PC-3 (cell line): Measurements from ENCODE around the gene LRPAP1.

Experiments used
- EZH2 ChIP-seq: fragments of 300-600 bp; sonication (generic); IDR thresholded peaks from one replicate; pipeline ENCODE4 v1.6.1; 2017; ENCODE audit warnings: antibody characterized with exemption, mild to moderate bottlenecking, low read length; ENCODE audit not compliant: unreplicated experiment
- TF ChIP-seq, protein P1 (sequence below): fragments of 300-600 bp; sonication (generic); conservative IDR thresholded peaks from 2 replicates; pipeline ENCODE4 v1.5.1; 2017; ENCODE audit warnings: antibody characterized with exemption, low read depth, mild to moderate bottlenecking, low read length

DNA sequence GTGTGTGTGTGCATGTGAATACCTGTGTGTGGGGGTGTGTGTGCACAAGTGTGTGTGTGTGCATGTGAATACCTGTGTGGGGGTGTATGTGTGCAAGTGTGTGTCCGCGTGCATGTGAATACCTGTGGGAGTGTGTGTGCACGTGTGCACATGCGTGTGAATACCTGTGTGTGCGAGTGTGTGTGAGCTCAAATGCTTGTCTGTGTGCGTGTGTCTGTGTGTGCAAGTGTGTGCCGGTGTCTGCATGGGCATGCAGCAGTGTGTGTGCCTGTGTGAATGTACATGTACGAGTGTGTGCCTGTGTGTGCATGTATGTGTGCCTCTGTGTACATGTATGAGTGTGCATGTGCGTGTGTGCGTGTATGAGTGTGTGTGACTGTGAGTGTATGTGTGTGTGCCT, 64.1 kb downstream of the LRPAP1 start:
- TF ChIP-seq, protein P1, sequence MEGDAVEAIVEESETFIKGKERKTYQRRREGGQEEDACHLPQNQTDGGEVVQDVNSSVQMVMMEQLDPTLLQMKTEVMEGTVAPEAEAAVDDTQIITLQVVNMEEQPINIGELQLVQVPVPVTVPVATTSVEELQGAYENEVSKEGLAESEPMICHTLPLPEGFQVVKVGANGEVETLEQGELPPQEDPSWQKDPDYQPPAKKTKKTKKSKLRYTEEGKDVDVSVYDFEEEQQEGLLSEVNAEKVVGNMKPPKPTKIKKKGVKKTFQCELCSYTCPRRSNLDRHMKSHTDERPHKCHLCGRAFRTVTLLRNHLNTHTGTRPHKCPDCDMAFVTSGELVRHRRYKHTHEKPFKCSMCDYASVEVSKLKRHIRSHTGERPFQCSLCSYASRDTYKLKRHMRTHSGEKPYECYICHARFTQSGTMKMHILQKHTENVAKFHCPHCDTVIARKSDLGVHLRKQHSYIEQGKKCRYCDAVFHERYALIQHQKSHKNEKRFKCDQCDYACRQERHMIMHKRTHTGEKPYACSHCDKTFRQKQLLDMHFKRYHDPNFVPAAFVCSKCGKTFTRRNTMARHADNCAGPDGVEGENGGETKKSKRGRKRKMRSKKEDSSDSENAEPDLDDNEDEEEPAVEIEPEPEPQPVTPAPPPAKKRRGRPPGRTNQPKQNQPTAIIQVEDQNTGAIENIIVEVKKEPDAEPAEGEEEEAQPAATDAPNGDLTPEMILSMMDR: no peak
- TF ChIP-seq EZH2: no peak
